ENCODE measurements around the gene IGF1R. TPM values are rescaled to one million over a fixed set of nuclear protein-coding genes. Genes with fewer than 3 reads are reported as not detected.
A peak's percentile ranks its signal among the peaks of the same experiment; 100 is the strongest.

Gene IGF1R
- total RNA-seq, 2 donors from 2014 or later = 27.3 to 56.2 TPM

DNA sequence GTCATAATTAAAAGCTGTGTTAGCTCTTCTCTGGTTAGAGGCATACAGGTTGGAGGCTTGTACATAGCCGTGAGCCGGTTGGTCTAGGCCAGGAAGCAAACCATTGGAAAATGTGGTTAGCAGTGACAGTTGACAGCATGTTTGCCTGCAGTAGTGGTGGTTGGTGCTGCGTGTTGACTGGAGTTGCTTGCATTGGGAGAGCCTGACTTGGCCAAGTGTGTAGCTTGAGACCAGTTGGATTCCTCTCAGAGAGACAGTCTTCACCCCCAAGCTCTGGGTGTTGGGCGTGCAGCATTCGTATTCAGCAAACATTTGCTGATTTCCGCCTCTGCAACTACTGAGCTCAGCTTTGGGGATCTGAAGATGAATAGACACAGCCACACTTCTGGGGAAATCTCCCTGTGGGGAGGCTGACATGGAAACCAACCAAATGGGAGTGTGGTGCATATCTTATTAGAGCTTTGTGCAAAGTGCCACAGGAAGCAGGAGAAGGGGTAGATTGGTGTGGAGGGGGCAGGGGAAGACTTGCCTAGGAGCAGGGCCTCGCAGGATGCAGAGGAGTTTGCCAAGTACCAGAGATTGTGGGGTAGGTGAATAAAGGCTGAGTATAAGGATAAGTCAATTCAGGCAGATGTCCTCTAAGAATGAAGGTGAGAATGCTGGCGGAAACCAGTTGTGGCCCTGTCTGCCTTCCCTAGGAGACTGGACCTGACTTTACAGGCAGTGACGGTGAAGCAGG is 83.5 kb downstream of the IGF1R start:
- ATAC-seq (no peak), DNase-seq (no peak)
- intact Hi-C loops (cut with DNase I) = no loop called here

DNA sequence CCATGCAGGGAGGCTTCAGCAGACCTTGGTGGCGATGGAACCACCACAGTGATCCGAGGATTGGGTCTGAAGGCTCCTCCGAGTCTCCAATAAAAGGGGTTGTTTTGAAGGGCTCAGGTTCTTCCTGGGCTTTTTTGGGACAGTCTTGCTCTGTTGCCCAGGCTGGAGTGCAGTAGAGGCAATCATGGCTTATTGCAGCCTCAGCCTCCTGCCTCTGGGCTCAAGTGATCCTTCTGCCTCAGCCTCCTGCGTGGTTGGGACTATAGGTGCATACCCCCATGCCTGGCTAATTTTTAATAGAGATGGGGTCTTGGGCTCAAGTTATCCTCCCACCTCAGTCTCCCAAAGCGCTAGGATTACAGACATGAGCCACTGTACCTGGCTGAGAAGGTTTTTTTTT is 84.8 kb downstream of the IGF1R start:
- intact Hi-C loops (cut with DNase I) = no loop called here
- DNase-seq = no peak
- ATAC-seq = no peak

DNA sequence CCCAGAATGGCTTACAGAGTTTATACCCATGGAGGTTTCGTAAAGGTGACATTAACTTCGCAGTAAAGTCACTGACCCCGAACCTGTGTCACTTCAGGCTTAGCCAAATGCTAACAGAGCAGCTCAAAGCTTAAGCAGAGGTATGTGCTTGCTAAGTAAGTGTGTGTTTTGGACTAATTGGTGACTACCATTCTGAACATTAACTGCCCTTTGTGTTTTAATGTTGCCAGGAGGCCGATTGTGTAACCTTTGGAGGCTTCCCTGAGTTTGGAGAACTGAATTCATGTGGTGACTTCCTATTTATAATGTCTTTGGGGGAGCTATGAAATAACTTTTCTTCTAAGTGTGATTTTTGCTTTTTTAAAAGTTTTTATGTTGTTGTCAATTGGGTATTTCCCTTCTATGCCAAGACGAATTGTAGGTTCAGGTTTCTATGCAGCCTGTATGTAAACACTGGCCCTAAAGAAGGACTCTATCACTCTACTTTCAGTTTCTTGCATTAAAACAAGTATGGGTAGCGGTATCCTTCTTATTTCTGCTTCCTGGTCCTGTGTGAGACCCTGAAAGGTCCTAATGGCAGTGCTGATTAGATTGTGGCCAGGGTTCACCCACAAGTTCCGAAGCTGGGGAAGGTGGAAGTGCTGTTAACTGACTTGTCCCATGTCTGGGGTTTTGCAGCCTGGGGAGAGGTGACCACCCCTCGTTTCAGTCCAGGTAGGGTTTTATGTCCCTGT is 86.3 kb downstream of the IGF1R start:
- no peak for ATAC-seq
- DNase-seq = no peak
- intact Hi-C loops (cut with DNase I) = no loop called here

DNA sequence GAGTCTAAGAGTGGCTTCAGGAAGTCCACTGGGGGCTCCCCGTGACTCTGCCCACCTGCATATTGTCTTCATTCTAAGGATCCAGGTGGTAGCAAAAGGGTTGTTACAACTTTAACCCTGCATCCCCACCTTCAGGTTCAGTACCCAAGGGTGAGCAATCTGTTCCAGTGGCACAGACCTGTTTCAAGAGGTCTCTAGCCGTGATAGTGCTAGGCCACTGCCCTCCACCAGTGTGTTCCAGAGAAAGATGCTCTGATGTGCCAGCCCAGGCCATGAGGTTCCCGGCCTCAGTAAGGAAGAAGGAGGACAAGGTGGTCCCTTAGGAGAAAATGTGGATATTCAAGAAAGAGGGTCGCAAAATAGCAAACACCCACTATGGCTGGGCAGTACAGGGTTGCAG is 87.0 kb downstream of the IGF1R start:
- no peak for DNase-seq
- intact Hi-C loops (cut with DNase I) = no loop called here
- no peak for ATAC-seq

DNA sequence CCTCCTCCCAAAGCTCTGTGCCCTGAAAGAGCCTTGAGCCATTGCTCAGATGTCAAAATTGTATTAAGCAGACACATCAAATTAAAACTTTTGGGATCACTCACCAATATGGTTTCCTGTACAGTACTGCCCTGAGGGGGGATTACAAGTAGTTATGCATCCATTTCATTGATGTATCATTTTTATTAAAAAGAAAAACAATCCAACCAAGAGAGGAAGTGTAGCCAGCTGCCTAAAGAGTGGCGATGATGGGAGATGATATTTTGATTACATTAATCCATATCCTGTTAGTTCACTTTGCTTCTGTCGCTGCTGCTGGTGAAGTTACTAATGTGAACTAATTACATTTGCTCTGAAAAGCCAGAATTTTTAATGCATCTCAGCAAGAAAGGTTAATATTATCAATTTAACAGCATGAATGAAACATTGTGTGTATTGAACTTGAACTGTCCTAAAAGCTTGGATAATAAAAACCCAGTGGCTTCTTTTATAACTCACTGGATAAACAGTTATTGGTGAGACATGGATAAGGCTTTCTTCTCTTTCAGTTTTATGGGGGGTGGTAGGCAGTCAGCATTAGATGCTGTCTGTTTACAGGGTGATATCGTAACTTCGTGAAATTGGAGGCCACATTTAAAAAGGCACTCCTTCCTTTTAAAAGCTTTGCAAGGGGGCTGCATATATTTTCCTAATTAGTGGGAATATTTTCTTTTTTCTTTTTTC is 87.7 kb downstream of the IGF1R start:
- ATAC-seq = no peak
- intact Hi-C loops (cut with DNase I) = no loop called here
- DNase-seq = no peak

DNA sequence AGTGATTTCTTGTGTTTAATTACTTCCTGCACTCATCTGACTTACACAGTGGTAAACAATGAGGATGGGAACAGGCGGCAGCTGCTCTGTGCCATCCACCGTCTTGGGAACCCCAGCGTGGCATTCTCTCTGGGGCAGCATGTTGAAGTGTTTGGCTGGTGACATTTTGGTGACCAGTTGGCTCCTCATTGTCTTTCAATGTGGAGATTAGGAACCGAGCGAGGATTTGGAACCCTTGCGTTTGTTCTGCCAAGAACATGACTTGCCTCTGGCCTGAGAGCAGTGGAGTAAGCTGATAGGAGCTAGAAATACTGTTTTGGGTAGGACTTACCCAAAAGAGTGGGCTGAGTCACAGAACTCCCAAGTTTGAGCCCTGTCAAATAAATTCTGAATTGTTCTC is 88.8 kb downstream of the IGF1R start:
- no peak for DNase-seq
- peak in 1 of 2 donors; percentile 21 for ATAC-seq
- intact Hi-C loops (cut with DNase I) = no loop called here

DNA sequence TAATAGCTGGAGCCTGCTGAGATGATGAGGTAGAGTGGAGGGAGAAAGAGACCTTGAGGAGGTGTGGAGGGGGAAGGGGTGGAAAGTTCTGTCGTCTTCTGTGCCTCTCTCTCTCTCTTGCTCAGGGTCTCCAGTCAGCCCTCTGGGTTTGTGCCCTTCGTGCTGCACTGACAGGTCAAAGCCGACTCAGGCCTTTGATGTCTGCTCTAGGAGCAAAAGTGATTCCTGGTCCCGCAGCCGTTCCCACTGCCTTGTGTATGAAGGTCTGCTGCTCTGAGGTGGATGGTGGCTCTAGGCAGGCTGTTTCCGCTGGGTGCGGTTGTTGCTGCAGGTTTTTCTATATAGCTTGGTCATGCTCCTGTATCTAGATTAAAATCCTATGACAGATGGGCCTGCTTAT is 89.4 kb downstream of the IGF1R start:
- DNase-seq (no peak), ATAC-seq (no peak)
- intact Hi-C loops (cut with DNase I) = no loop called here

DNA sequence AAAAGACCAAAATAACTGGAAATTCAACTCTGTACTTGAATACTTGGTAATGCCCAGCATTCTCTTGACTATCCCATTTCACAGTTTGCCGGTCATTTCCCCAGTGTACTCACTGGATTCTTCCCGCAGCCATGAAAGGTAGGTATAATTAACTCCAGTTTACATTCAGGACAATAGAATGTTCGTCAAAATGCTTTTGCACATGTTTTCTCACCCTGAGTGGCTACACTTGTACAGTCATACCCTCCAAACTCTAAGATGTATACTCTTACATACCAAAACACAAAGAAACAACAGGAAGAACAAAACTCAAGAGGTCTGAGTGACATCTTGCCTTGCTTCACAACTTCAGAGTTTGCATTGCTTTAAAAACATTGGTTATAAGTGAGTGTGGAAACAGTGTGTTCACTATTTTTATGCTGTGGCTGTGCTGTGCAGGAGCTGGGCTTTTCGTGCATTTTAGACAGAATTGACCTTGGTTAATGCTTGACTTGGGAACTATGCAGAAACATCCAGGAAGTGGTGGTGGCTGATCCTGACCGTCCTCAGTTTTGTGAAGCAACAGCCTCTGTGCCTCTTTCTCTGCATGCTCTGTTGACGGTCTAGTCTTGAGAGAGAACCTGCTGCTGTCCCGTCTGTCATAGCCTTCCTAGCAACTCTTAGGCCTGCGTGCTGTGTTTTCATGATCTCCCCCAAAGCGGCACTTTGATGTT is 90.5 kb downstream of the IGF1R start:
- intact Hi-C loops (cut with DNase I) = no loop called here
- DNase-seq = no peak
- ATAC-seq = no peak

DNA sequence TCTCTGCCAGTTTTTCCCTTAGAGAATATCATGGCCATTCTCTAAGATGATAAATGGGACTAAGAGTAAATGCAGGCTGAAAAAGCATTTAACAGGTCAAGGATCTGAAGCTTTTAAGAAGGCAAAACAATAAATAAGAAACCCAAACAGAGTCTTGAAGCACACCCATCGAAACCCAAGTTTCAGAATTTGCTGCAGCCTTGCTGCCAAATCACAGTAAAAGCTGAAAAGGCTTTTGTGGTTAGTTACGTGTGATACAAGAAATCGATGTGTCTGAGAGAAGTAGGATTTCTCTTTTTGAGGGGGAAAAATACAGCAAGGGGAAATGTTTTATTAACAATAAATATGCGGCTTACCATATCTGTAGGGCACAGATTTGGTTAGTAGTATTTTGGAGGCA is 92.0 kb downstream of the IGF1R start:
- ATAC-seq (no peak), DNase-seq (no peak)
- intact Hi-C loops (cut with DNase I) = no loop called here

DNA sequence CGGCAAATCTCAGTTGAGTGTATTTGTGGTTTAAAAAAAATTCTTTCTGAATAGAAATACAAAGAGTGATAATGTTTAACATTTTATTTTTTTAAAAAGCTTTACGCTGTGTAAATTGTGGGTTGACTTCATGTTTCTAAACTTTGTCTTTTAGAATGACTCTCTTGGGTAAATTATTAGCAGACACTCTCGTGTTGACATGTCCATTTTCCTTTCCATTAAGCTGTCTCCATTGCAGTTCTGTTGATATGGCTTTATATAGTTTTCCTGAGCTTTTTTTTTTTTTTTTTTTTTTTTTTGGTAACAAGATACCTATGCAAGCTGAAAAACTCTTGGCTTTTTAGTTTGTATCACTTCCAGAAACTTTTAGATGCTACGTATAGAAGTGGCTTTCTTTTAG is 92.6 kb downstream of the IGF1R start:
- intact Hi-C loops (cut with DNase I) = no loop called here
- ATAC-seq = no peak
- DNase-seq = no peak

DNA sequence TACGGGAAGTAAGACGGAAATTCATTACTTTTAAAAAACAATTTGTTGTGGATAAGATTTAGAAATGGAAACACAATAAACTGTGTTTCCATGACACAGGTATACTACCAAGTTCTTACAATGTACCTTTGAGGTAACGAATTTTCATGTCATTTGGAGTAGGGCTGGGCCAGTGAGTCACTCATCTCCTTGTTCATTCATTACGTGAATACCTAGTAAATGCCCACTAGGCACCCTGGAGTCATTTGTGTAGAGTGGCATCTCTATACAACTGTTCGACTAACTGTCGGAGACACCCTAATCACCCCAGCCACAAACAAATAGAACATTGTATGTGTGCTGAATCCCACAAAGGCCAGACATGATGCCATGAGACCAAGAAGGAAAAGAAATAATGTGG is 94.8 kb downstream of the IGF1R start:
- intact Hi-C loops (cut with DNase I) = no loop called here
- no peak for DNase-seq
- no peak for ATAC-seq

DNA sequence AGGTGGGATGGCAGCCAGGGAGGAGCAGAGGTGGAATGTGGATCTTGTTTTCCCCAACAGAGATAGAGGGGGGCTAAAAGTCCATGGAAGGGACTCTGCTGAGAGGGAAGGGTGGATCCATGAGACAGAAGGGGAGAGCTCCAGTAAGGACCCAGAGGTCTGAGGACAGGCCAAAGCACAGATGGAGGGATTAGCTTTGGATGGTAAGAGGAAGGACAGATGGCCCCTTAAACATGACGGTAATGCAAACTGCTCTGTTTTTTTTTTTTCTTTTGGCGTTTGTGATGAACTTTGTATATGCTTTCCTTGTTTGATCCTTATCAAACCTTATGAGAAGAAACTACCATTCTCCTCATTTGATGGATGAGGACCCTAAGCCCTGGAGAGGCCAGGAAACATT is 96.2 kb downstream of the IGF1R start:
- DNase-seq (no peak), ATAC-seq (no peak)
- intact Hi-C loops (cut with DNase I) = no loop called here

DNA sequence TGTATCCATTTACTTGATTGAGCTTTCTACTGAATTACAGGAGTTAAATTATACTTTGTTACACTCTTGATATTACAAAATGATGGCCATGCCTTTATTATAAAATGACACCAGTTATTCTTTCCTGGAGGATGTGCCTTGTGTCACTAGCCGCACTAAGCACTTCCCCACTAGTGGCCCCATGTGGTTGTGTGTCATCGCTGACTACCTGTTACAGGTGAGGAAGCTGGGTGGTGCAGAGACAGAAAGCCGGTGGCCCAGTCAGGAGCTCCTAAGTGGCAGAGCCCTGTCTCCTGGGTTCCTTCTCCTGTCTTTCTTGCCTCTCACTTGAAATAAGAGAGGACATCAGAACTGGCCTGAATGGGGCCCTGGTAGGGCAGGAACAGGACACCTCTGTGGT is 96.8 kb downstream of the IGF1R start:
- ATAC-seq = no peak
- intact Hi-C loops (cut with DNase I) = no loop called here
- DNase-seq = no peak

DNA sequence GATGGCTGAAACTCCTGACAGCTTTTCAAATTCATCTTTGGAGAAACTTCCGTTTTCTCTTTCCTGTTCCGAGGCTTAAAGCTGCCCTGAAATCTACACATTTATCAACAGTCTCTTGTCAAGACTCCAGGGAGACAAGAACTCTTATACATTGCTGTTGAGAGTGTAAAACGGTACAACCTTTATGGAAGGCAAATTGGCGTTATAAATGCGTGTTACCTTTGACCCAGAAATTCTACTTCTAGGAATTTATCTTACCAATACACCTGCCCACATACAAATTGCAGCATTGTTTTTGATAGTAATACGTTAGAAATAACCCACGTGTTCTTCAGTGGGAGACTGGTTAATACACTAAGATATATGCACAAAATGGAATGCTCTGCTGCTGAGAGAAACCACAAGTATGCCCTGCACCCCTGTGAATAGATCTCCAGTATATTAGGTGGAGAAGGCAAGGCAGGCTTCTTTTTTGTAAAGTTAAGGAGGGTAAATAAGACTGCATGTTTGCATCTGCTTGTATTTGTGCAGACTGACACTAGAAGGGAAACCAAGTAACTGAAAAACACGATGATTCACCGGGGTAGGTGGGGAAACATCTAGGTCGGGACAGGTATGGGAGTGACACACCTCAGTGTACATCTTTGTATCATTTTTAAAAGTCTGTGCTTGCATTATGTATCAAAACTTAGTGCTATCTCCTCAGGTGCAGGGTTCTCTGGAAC is 97.5 kb downstream of the IGF1R start:
- ATAC-seq (no peak), DNase-seq (no peak)
- intact Hi-C loops (cut with DNase I) = no loop called here

DNA sequence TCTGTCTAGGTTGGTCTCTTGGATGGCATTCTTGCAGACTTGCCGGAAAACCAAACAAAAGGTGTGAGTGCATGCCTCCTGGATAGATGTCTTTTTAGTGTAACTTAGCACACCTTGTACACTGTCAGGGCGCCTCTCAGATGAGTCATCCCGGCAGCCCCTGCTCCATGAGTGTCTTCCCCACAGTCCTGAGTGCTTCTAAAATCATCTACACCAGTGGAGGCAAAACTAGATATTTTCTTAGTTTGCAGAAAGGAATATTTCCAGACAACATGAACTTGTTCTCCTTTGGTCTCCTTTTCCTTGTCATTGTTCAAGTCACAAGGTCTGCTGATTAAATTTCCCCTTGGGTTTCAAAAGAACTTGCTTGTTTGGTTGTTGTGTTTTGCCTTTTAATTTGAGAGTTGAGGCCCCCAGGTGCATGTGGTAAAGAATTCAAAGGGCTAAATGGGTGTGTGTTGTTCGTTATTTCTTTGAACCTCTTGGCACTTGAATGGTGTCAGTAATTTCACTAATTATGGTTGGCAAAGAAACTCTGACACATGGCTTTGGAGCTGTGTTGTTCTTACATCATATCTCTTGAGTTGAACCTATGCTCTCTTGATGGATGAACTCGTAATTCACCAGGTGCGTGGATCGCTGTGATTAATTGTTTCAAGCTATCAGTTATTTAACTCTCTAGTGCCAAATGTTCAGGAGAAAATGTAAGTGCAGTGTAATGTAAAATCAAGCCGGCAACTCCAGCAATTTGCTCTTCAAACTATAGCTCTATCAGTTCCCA is 98.2 kb downstream of the IGF1R start:
- DNase-seq = no peak
- intact Hi-C loops (cut with DNase I) = no loop called here
- ATAC-seq = peak in 1 of 2 donors; percentile 64

DNA sequence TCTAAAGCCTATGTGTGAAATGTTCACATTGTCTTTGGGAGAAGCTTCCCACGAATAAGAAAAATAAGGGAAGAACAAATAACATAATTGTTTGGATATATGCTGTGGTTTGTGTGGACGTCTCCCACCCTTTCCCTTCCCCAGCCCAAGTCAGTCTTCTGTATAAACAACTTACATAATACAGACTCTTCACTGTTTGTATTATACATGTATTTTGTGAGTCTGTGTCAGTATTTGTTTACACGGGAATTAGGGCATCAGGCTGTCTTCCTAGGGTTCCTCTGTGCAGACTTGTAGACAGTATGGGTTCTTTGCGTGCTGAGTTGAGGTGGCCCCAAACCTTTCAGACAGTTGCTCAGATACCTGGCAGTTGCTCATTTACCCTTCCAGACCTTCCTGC is 103.4 kb downstream of the IGF1R start:
- intact Hi-C loops (cut with DNase I) = no loop called here
- no peak for DNase-seq
- no peak for ATAC-seq

DNA sequence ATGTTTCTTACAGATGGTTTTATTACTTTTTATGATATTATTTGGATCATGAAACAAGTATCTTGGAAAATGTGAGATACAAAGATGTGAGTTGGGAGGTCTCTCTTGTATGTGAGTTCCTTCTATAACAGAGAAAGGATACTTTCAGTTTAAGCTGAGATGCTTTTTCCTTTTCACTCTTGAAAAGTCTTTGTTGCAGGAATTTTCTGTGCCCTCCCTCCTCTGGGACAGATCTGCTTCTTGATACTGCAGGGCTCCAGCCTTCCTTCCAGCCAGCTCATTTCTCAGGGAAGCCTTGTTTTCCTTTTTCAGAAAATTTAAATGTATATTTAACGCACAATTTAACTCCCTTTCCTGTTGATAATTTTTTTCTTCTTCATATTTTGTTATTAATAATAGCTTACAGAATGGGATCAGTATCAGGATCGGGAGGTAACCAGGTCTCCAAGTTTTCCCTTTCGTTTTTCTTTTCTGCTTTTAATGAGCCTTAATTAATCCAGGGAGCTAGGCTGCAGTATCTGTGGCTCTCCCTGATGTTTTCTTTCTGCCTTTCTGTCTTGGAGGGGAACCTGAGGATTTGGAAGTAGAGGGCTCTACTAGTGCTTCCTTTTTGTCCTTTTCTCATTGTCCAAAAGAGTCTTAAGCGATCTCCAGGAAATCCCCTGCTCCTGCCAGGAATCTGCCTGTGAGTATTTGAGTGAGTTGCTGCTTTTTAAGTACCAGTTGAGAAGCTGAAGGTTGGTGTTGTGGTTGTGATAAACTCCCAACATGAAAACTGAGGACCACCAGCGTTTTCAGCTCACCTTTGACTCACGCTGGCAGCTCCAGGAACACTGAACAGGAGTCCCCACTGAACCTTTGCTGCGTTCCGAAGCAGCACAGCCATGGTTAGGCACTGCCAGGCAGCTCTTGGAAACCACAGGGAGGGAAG is 105.7 kb downstream of the IGF1R start:
- peak in 1 of 2 donors; percentile 39 for ATAC-seq
- intact Hi-C loops (cut with DNase I) = no loop called here
- no peak for DNase-seq
